HG03521 (cell line): ENCODE results near the gene PARN.
"Not testable (repeated sequence)": the region's sequence is repeated elsewhere in the genome, so short reads cannot be mapped to it uniquely, and the experiment has no call there.

Experiments
- ATAC-seq: cut with Tn5 transposase; IDR thresholded peaks from one replicate; pipeline ENCODE4 v1.9.1; 2021; ENCODE audit warnings: mild to moderate bottlenecking, moderate library complexity; ENCODE audit not compliant: unreplicated experiment

Gene PARN

GRCh38 chr16:14576069-14576468, 54.0 kb downstream of the PARN start:
- ATAC-seq = no peak

- ATAC-seq = not testable (repeated sequence)
Observed at GRCh38 chr16:14574698-14575415, 55.2 kb downstream of the PARN start.

DNA sequence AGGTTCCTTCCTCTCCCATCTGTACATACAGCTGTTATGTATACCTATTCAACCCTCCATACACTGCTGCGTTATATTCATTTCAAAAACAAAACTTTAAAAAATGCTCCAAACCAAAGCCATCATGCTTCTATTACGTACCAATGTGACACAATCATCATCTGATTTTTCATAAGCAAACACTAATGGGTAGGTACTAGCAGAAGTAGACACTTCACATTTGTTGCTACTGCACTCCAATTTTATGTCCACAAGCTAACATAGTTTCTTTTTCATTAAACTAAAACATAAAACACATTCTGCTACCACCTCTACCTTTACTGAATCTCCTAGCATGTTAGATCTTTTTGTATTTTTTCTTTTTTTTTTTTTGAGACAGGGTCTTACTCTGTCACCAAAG, 57.5 kb downstream of the PARN start:
- no peak for ATAC-seq

- no peak for ATAC-seq
Observed at GRCh38 chr16:14569213-14569612, 60.8 kb downstream of the PARN start.

GRCh38 chr16:14566599-14566998, 63.5 kb downstream of the PARN start:
- ATAC-seq = no peak

- ATAC-seq = no peak
Observed at GRCh38 chr16:14565688-14566025, 64.4 kb downstream of the PARN start.

DNA sequence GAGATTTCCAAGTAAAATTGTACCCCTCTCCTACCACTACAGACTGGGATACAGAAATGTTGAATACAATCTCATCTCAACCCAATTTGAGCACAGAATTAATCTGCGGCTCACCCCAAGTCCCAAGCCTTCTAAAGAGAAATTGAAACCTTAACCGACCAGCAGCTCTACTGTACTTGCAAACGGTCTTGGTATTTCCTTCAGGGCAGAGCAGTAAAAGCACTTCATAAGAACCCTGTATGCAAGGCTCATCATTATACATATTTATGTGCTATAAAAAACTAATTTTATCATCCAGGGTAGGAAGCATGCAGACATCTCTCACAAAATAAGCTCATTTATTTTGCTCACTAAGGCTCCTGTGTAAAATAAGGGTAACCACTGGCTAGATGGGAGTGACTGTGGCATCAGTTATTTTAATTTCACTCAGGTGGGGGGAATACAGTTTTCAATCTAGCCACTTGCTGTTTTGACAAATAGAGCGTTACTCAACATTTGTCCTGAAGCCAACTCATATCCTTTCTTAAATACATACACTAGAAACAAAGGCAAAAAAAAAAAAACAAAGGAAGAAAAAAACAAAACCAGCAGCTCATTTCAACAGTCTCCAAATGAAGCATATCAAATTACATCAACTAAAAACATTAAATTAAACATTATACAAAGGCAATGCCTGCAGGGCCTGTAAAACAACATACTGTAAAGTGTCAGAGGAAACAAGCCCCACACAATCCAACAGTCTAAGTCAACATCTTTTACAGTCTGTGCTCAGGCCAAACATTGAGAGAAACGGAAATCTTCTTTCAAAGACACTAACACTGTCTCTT, 65.0 kb downstream of the PARN start:
- no peak for ATAC-seq

DNA sequence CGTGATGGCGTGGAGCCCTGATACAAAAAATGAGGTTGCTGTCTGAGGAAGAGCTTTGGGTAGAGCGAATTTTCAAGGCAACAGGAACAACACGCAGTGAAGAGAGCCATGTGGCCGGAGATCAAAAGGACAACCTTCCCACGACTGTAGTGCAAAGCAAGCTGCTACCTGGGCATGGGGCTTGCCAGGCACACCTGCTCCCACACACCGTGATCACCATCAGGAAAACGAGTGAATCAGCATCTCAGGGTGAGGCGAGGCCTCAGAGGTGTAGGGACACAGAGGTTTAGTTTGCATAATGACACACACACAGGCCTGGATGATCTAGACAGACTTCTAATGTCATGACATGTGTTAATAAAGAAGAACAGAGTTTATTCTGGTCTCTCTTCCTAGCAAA, 65.7 kb downstream of the PARN start:
- no peak for ATAC-seq

GRCh38 chr16:14562691-14563491, 67.2 kb downstream of the PARN start:
- no peak for ATAC-seq

DNA sequence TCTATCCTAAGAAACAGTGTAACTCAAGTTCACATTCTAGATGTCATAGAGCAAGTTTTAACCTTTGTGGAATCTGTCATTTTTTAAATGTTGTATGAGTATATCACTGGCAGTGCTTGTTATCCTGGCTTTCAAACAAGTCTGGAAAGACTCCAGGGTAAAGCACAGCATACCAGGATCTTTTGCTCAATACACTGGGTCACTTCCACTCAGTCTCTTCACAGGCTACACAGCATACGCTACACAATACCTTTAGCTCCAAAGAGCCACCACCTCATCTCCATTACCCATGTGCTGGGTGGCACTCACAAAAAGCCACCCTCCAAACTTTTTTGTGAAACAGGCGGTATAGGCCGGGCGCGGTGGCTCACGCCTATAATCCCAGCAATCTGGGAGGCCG, 69.5 kb downstream of the PARN start:
- no peak for ATAC-seq

DNA sequence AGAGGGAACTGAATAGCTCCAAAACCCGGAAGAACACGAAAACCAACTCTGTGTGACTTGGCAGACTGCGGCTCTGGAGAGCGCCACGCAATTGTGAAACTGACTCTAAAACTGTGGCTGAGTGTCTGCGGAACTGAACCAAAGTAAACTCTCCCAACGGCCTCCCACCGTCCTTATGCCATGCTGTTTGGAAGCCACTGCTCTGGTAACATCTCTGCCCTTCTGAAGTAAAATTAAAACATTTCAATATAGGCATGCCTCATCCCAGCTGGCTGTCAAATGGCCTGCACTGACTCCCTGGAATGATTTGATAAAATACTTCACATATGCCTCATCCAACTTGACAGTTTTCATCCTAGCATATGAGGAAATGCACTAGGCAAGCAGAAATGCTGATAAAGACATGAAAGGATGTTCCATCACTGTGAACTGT, 70.2 kb downstream of the PARN start:
- no peak for ATAC-seq

DNA sequence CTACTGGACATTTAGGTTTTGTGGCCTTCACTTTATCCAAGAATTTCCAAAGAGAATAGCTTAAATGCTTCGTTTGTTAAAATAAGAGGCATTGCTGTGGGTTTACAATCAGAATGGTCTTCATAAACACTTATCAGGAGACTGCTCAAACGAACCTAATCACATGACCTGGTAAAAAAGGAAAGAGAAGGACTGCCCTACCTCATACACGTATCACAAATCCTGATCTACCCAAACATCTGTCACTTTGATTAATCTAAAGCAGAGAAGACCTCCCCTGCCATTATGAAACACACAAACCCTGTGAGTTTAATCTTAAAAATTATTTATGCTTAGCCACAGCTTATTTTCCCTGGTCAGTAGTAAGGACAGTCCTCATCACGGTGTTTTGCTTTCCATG, 76.6 kb downstream of the PARN start:
- ATAC-seq = no peak

DNA sequence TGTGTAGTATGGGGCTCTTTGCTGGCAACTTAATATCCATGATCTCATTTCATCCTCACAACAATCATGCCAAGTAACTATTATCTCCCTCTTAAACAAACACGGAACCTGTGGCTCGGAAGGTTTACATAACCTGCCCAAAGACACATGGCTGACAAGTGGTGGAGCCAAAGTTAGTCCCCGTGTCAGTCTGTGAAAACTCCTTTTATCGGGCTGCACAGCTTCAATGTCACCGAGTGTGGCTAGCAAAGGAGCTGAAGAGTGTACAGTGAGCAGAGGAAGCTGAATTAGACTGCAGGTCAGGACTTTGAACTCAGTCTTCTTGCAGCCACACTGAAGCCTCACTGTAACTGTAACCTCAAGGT, 80.3 kb downstream of the PARN start:
- ATAC-seq = no peak

- ATAC-seq = no peak
Observed at GRCh38 chr16:14548933-14549788, 80.9 kb downstream of the PARN start.

GRCh38 chr16:14545346-14545884, 84.6 kb downstream of the PARN start:
- ATAC-seq = no peak

DNA sequence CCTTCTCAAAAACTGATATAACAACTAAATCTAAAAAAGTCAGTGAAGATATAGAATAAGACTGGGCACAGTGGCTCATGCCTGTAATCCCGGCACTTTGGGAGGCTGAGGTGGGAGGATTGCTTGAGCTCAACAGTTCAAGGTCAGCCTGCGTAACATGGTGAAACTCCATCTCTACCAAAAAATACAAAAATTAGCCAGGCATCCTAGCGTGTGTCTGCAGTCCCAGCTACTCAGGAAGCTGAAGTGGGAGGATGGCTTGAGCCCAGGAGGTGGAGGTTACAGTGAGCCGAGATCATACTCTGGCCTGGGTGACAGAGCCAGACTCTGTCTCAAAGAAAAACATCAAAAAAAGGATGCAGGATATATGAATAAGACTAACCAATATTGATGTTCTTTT, 85.2 kb downstream of the PARN start:
- ATAC-seq = not testable (repeated sequence)

DNA sequence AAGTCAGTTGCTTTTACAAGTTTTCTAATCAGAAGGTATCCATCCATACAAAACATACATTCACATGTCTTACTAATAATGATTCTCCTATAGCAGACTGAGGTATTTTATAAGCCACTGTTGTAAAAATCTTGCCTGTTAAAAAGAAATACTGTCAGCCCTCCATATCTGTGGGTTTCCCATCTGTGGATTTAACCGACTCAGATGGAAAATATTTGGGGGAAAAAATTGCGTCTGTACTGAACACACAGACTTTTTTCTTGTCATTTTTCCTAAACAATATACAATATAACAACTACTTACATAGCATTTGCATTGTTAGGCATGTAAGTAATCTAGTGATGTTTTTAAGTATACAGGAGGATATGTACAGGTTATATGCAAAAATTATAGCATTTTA, 90.4 kb downstream of the PARN start:
- ATAC-seq = no peak

DNA sequence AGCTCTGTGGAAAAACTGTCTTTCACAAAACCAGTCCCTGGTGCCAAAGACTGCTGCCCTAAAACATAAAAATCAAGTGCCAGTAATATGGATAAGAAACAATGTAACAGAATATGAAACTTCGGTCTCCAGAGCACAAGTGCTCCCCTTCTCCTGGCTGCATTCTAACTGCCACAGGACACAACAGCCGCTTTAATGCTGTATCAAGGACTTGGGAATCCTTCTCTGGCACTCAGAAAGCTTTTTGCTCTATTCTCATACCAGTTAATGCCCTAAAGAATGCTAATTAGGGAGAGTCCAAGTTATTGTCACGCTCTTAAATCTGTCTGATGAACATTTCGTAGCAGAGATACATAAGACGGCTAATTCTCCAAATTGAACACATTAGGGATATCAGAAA, 90.9 kb downstream of the PARN start:
- ATAC-seq = no peak

DNA sequence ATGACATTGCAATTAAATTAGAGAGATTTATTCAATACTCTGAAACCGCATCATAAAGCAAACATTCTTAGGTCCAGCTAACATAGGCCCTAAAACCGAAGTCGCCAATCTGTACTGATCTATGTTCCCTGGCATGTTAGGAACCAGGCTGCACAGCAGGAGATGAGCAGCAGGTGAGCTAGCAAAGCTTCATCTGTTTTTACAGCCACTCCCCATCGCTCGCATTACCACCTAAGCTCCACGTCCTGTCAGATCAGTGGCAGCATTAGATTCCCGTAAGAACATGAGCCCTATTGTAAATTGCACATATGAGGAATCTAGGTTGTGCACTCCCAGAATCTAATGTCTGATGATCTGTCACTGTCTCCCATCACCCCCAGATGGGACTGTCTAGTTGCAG, 91.5 kb downstream of the PARN start:
- ATAC-seq = no peak

GRCh38 chr16:14531613-14532012, 98.4 kb downstream of the PARN start:
- no peak for ATAC-seq

DNA sequence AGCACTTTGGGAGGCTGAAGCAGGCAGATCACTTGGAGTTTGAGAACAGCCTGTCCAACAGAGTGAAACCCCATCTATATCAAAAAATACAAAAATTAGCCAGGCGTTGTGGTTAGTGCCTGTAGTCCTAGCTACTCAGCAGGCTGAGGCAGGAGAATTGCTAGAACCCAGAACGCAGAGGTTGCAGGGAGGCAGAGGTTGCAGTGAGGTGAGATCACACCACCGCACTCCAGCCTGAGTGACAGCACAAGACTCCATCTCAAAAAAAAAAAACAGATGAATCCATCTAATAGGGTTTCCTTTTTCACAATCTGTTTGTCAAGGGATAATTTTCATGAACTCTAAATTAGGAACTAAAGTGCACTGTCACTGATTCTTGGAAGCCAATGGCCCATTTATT, 99.0 kb downstream of the PARN start:
- ATAC-seq = no peak
